HEK293 (cell line): Measurements from ENCODE around the gene CENPS.

ENCODE experiments used
- CTCF ChIP-seq: fragments of 450-650 bp; formaldehyde crosslinking; IDR thresholded peaks from 2 replicates; pipeline ENCODE4 v1.5.1; 2016; ENCODE audit warnings: missing biosample characterization, missing genetic modification characterization
- ZIC2 ChIP-seq: fragments of 450-650 bp; formaldehyde crosslinking; IDR thresholded peaks from 2 replicates; pipeline ENCODE4 v1.5.1; 2016; ENCODE audit warnings: missing biosample characterization, missing genetic modification characterization
- ZNF121 ChIP-seq: fragments of 450-650 bp; formaldehyde crosslinking; IDR thresholded peaks from 2 replicates; pipeline ENCODE4 v1.5.1; 2016; ENCODE audit warnings: missing biosample characterization, missing genetic modification characterization
- ZNF335 ChIP-seq: fragments of 450-650 bp; formaldehyde crosslinking; conservative IDR thresholded peaks from 2 replicates; pipeline ENCODE4 v1.5.1; 2016; ENCODE audit warnings: missing biosample characterization, missing genetic modification characterization
- ZNF792 ChIP-seq: fragments of 450-650 bp; formaldehyde crosslinking; IDR thresholded peaks from 2 replicates; pipeline ENCODE4 v1.5.1; 2016; ENCODE audit warnings: missing biosample characterization, missing genetic modification characterization
- ZSCAN4 ChIP-seq: fragments of 450-650 bp; formaldehyde crosslinking; IDR thresholded peaks from 2 replicates; pipeline ENCODE4 v1.5.1; 2017; ENCODE audit warnings: missing biosample characterization, missing genetic modification characterization
- TF ChIP-seq, protein P1 (sequence below): fragments of 450-650 bp; formaldehyde crosslinking; IDR thresholded peaks from 2 replicates; pipeline ENCODE4 v1.5.1; 2016; ENCODE audit warnings: missing biosample characterization, missing genetic modification characterization

- peak; percentile 96 for TF ChIP-seq ZNF335 (tag by site-specific recombination)
- TF ChIP-seq ZNF792 (tag by site-specific recombination) = no peak
- TF ChIP-seq CTCF (tag by site-specific recombination) = 0 out of 2 replicates have a peak, but pooled peaks have one; percentile 7
- no peak for TF ChIP-seq ZSCAN4
- TF ChIP-seq, protein P1, sequence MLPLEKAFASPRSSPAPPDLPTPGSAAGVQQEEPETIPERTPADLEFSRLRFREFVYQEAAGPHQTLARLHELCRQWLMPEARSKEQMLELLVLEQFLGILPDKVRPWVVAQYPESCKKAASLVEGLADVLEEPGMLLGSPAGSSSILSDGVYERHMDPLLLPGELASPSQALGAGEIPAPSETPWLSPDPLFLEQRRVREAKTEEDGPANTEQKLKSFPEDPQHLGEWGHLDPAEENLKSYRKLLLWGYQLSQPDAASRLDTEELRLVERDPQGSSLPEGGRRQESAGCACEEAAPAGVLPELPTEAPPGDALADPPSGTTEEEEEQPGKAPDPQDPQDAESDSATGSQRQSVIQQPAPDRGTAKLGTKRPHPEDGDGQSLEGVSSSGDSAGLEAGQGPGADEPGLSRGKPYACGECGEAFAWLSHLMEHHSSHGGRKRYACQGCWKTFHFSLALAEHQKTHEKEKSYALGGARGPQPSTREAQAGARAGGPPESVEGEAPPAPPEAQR (tag by site-specific recombination) = no peak
- TF ChIP-seq ZIC2 (tag by site-specific recombination) = no peak
- no peak for TF ChIP-seq ZNF121 (tag by site-specific recombination)
These were observed 44.6 kb downstream of the CENPS start, which contains the start of gene PEX14 for GRCh38 chr1:10474613-10475507.
